IPS-18a (cell line): ENCODE data around the gene ZDHHC1.

ENCODE experiments used
- H3K27ac ChIP-seq: one replicate; pipeline ENCODE4 v1.5.1; 2013; ENCODE audit warnings: low read length
- H3K27me3 ChIP-seq: one replicate; pipeline ENCODE4 v1.6.1; 2013; ENCODE audit warnings: mild to moderate bottlenecking, low read length; ENCODE audit not compliant: control insufficient read depth, insufficient read depth
- H3K36me3 ChIP-seq: one replicate; pipeline ENCODE4 v1.6.1; 2013; ENCODE audit warnings: low read depth, low read length; ENCODE audit not compliant: control insufficient read depth
- H3K4me1 ChIP-seq: one replicate; pipeline ENCODE4 v1.6.1; 2013; ENCODE audit warnings: low read depth, low read length; ENCODE audit not compliant: control insufficient read depth
- H3K4me3 ChIP-seq: one replicate; pipeline ENCODE4 v1.5.1; 2013; ENCODE audit warnings: low read length
- H3K9ac ChIP-seq: one replicate; pipeline ENCODE4 v1.6.1; 2013; ENCODE audit warnings: mild to moderate bottlenecking, low read length, moderate library complexity
- H3K9me3 ChIP-seq: one replicate; pipeline ENCODE4 v1.6.1; 2013; ENCODE audit warnings: low read depth, low read length; ENCODE audit not compliant: control insufficient read depth

The ZDHHC1 gene

GRCh38 chr16:67445913-67446907 lies 29.9 kb upstream of the ZDHHC1 start:
- H3K27me3 ChIP-seq, result no peaks in the 10 kb centered on the region
- no peak overlapping the region for H3K4me3 ChIP-seq
- no peak overlapping the region for H3K27ac ChIP-seq
- H3K36me3 ChIP-seq, result no peaks in the 10 kb centered on the region
- H3K9ac ChIP-seq, result no peak overlapping the region
- no peaks in the 10 kb centered on the region for H3K4me1 ChIP-seq
- H3K9me3 ChIP-seq, result no peaks in the 10 kb centered on the region

- Histone ChIP-seq H3K27me3 (no peaks in the 10 kb centered on the region), H3K4me3 (no peak overlapping the region), H3K9ac (no peak overlapping the region), H3K36me3 (no peaks in the 10 kb centered on the region), H3K27ac (no peak overlapping the region), H3K9me3 (no peaks in the 10 kb centered on the region), H3K4me1 (no peaks in the 10 kb centered on the region)
Observed at GRCh38 chr16:67445441-67445912, 29.2 kb upstream of the ZDHHC1 start.

- Histone ChIP-seq H3K4me1 (no peaks in the 10 kb centered on the region), H3K4me3 (no peak overlapping the region), H3K9ac (no peak overlapping the region), H3K9me3 (no peaks in the 10 kb centered on the region), H3K27ac (no peak overlapping the region), H3K36me3 (no peaks in the 10 kb centered on the region), H3K27me3 (no peaks in the 10 kb centered on the region)
Observed at GRCh38 chr16:67445126-67445426, 28.8 kb upstream of the ZDHHC1 start.

- no peak overlapping the region for H3K4me3 ChIP-seq
- no peaks in the 10 kb centered on the region for H3K4me1 ChIP-seq
- no peaks in the 10 kb centered on the region for H3K27me3 ChIP-seq
- H3K36me3 ChIP-seq, result no peaks in the 10 kb centered on the region
- no peak overlapping the region for H3K9ac ChIP-seq
- H3K9me3 ChIP-seq, result no peaks in the 10 kb centered on the region
- no peak overlapping the region for H3K27ac ChIP-seq
Observed at GRCh38 chr16:67444259-67445125, 28.2 kb upstream of the ZDHHC1 start.

GRCh38 chr16:67443265-67443664 lies 27.0 kb upstream of the ZDHHC1 start:
- H3K9me3 ChIP-seq, result no peaks in the 10 kb centered on the region
- no peaks in the 10 kb centered on the region for H3K4me1 ChIP-seq
- no peaks in the 10 kb centered on the region for H3K27me3 ChIP-seq
- H3K27ac ChIP-seq, result no peak overlapping the region
- H3K36me3 ChIP-seq, result peaks cover 4% of the 10 kb centered on the region
- H3K4me3 ChIP-seq, result no peak overlapping the region
- no peak overlapping the region for H3K9ac ChIP-seq

- Histone ChIP-seq H3K9me3 (no peaks in the 10 kb centered on the region), H3K4me3 (no peak overlapping the region), H3K27me3 (no peaks in the 10 kb centered on the region), H3K9ac (no peak overlapping the region), H3K4me1 (no peaks in the 10 kb centered on the region), H3K36me3 (peaks cover 5% of the 10 kb centered on the region), H3K27ac (no peak overlapping the region)
Observed at GRCh38 chr16:67442581-67443255, 26.4 kb upstream of the ZDHHC1 start.

GRCh38 chr16:67441907-67442306 lies 25.6 kb upstream of the ZDHHC1 start:
- no peaks in the 10 kb centered on the region for H3K9me3 ChIP-seq
- peaks cover 7% of the 10 kb centered on the region for H3K36me3 ChIP-seq
- H3K27ac ChIP-seq, result no peak overlapping the region
- H3K4me1 ChIP-seq, result no peaks in the 10 kb centered on the region
- H3K27me3 ChIP-seq, result no peaks in the 10 kb centered on the region
- no peak overlapping the region for H3K9ac ChIP-seq
- no peak overlapping the region for H3K4me3 ChIP-seq

GRCh38 chr16:67441271-67441753 lies 25.0 kb upstream of the ZDHHC1 start:
- Histone ChIP-seq H3K36me3 (peaks cover 10% of the 10 kb centered on the region), H3K4me3 (no peak overlapping the region)

GRCh38 chr16:67438824-67439393 lies 22.6 kb upstream of the ZDHHC1 start:
- Histone ChIP-seq H3K36me3 (peaks cover 10% of the 10 kb centered on the region), H3K9ac (no peak overlapping the region), H3K4me1 (no peaks in the 10 kb centered on the region), H3K9me3 (no peaks in the 10 kb centered on the region), H3K4me3 (no peak overlapping the region), H3K27me3 (no peaks in the 10 kb centered on the region), H3K27ac (no peak overlapping the region)

More at GRCh38 chr16:67441271-67441753, 25.0 kb upstream of the ZDHHC1 start:
- no peaks in the 10 kb centered on the region for H3K9me3 ChIP-seq
- H3K27me3 ChIP-seq, result no peaks in the 10 kb centered on the region
- no peaks in the 10 kb centered on the region for H3K4me1 ChIP-seq
- H3K27ac ChIP-seq, result no peak overlapping the region
- no peak overlapping the region for H3K9ac ChIP-seq

GRCh38 chr16:67438098-67438791 lies 22.0 kb upstream of the ZDHHC1 start:
- Histone ChIP-seq H3K9ac (no peak overlapping the region), H3K4me1 (peaks cover under 1% of the 10 kb centered on the region), H3K27me3 (no peaks in the 10 kb centered on the region), H3K4me3 (no peak overlapping the region), H3K27ac (no peak overlapping the region), H3K9me3 (no peaks in the 10 kb centered on the region), H3K36me3 (peaks cover 10% of the 10 kb centered on the region)
